Astrocyte (in vitro differentiated cells and primary cell): ENCODE data around the gene NT5DC3. TPM values are rescaled to one million over a fixed set of nuclear protein-coding genes. Genes with fewer than 3 reads are reported as not detected.

Experiments used
- DNase-seq: peaks from one replicate; pipeline ENCODE4 v3.0.0-alpha.2; 2010; ENCODE audit warnings: low read depth
- FAIRE-seq: peaks from 2 replicates; lab custom pipeline; 2011; peaks lifted over from hg19 to GRCh38; lab: Jason Lieb, UNC
- H2AFZ ChIP-seq: 2 replicates; pipeline ENCODE4 v1.6.0; 2012; ENCODE audit warnings: low read depth, low read length, inconsistent platforms
- H3K27ac ChIP-seq: 2 replicates; pipeline ENCODE4 v1.5.1; 2011; ENCODE audit warnings: low read depth, low read length, inconsistent platforms
- H3K27me3 ChIP-seq: 2 replicates; pipeline ENCODE4 v1.6.0; 2011; ENCODE audit warnings: low read length, inconsistent platforms; ENCODE audit not compliant: insufficient read depth
- H3K36me3 ChIP-seq: 2 replicates; pipeline ENCODE4 v1.5.1; 2011; ENCODE audit warnings: low read length, inconsistent platforms; ENCODE audit not compliant: insufficient read depth
- H3K4me1 ChIP-seq: 2 replicates; pipeline ENCODE4 v1.5.1; 2011; ENCODE audit warnings: low read length, inconsistent platforms; ENCODE audit not compliant: insufficient read depth
- H3K4me2 ChIP-seq: 2 replicates; pipeline ENCODE4 v1.6.0; 2012; ENCODE audit warnings: low read length, inconsistent platforms
- H3K4me3 ChIP-seq: 2 replicates; pipeline ENCODE4 v1.5.1; 2011; ENCODE audit warnings: low read depth, mild to moderate bottlenecking, low read length, inconsistent platforms; ENCODE audit not compliant: insufficient read depth
- H3K79me2 ChIP-seq: 2 replicates; pipeline ENCODE4 v1.6.0; 2012; ENCODE audit warnings: mild to moderate bottlenecking, low read length, inconsistent platforms; ENCODE audit not compliant: insufficient read depth
- H3K9ac ChIP-seq: 2 replicates; pipeline ENCODE4 v1.6.0; 2012; ENCODE audit warnings: mild to moderate bottlenecking, low read length, inconsistent platforms
- H3K9me3 ChIP-seq: 2 replicates; pipeline ENCODE4 v1.5.1; 2012; ENCODE audit warnings: low read depth, mild to moderate bottlenecking, low read length, inconsistent platforms; ENCODE audit not compliant: insufficient read depth
- H4K20me1 ChIP-seq: 2 replicates; pipeline ENCODE4 v1.6.0; 2012; ENCODE audit warnings: low read length, inconsistent platforms; ENCODE audit not compliant: insufficient read depth
- H3K27ac Mint-ChIP-seq: one replicate; pipeline ENCODE4 v1.8.0; 2021; ENCODE audit warnings: mild to moderate bottlenecking, mixed read lengths; ENCODE audit not compliant: unreplicated experiment
- H3K27me3 Mint-ChIP-seq: one replicate; pipeline ENCODE4 v1.8.0; 2021; ENCODE audit warnings: low read depth, mixed read lengths; ENCODE audit not compliant: unreplicated experiment
- H3K36me3 Mint-ChIP-seq: one replicate; pipeline ENCODE4 v1.8.0; 2021; ENCODE audit warnings: low read depth, mixed read lengths; ENCODE audit not compliant: unreplicated experiment
- H3K4me1 Mint-ChIP-seq: one replicate; pipeline ENCODE4 v1.8.0; 2021; ENCODE audit warnings: low read depth, mixed read lengths; ENCODE audit not compliant: unreplicated experiment
- H3K4me3 Mint-ChIP-seq: one replicate; pipeline ENCODE4 v1.8.0; 2021; ENCODE audit warnings: mild to moderate bottlenecking, moderate library complexity, mixed read lengths; ENCODE audit not compliant: unreplicated experiment
- H3K9me3 Mint-ChIP-seq: one replicate; pipeline ENCODE4 v1.8.0; 2021; ENCODE audit warnings: mild to moderate bottlenecking, mixed read lengths; ENCODE audit not compliant: unreplicated experiment
- EZH2 ChIP-seq: IDR thresholded peaks from 2 replicates; pipeline ENCODE4 v1.6.1; 2012; ENCODE audit warnings: mild to moderate bottlenecking, low read length, inconsistent platforms; ENCODE audit not compliant: insufficient read depth
- total RNA-seq: library from RNA; stranded (reverse); gene quantifications from 2 replicates; pipeline ENCODE4 v1.2.1, GENCODE V29; 2021
- TF ChIP-seq, protein P1 (sequence below): IDR thresholded peaks from 2 replicates; pipeline ENCODE4 v1.5.1; 2011; ENCODE audit warnings: low read depth, mild to moderate bottlenecking, inconsistent platforms, low read length, moderate library complexity; ENCODE audit not compliant: insufficient read depth

Gene NT5DC3
- total RNA-seq, 1 donor from 2014 or later: 13.6 TPM

DNA sequence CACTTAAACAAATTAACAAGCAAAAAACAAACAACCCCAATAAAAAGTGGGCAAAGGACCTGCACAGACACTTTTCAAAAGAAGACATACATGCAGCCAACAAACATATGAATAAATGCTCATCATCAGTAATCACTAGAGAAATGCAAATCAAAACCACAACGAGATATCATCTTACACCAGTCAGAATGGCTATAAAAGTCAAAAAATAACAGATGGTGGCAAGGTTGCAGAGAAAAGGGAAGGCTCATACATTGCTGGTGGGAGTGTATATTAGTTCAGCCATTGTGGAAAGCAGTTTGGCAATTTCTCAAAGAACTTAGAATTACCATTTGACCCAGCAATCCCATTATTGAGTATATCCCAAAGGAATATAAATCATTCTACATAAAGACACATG, 34.6 kb upstream of the NT5DC3 start:
- Histone ChIP-seq H3K27ac (no peak overlapping the region), H3K36me3 (no peaks in the 10 kb centered on the region), H3K4me1 (peaks cover 5% of the 10 kb centered on the region), H3K27me3 (no peaks in the 10 kb centered on the region), H4K20me1 (no peaks in the 10 kb centered on the region), H3K4me3 (no peak overlapping the region), H3K9ac (no peak overlapping the region), H3K9me3 (no peaks in the 10 kb centered on the region), H3K4me2 (no peak overlapping the region), H2AFZ (no peak overlapping the region), H3K79me2 (no peaks in the 10 kb centered on the region)
- H3K27me3 Mint-ChIP-seq: peaks cover 5% of the 10 kb centered on the region
- H3K9me3 Mint-ChIP-seq: no peaks in the 10 kb centered on the region
- FAIRE-seq (no peak), DNase-seq (no peak)
- no peak overlapping the region for H3K27ac Mint-ChIP-seq
- H3K4me1 Mint-ChIP-seq: peaks cover 3% of the 10 kb centered on the region
- no peak for TF ChIP-seq EZH2
- TF ChIP-seq, protein P1, sequence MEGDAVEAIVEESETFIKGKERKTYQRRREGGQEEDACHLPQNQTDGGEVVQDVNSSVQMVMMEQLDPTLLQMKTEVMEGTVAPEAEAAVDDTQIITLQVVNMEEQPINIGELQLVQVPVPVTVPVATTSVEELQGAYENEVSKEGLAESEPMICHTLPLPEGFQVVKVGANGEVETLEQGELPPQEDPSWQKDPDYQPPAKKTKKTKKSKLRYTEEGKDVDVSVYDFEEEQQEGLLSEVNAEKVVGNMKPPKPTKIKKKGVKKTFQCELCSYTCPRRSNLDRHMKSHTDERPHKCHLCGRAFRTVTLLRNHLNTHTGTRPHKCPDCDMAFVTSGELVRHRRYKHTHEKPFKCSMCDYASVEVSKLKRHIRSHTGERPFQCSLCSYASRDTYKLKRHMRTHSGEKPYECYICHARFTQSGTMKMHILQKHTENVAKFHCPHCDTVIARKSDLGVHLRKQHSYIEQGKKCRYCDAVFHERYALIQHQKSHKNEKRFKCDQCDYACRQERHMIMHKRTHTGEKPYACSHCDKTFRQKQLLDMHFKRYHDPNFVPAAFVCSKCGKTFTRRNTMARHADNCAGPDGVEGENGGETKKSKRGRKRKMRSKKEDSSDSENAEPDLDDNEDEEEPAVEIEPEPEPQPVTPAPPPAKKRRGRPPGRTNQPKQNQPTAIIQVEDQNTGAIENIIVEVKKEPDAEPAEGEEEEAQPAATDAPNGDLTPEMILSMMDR: no peak
- H3K36me3 Mint-ChIP-seq: no peaks in the 10 kb centered on the region
- no peak overlapping the region for H3K4me3 Mint-ChIP-seq

DNA sequence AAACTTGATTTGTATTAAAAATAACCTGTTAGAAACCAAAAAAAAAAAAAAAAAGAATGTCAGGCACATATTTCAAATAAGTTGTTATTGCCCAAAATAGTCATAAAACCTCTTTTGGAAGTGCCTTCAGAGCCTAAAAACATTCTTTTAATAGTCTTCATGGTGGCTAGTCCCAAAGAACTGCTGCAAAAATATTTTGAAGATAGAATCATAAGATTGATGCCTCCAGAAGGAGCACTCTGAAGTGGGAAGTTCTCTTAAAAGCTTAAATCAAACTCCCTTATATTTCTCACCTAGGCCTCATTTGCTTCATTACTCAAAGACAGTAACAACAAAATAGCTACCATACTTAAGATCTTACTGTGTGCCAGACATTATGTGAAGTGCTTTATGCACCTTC, 27.2 kb upstream of the NT5DC3 start:
- Histone ChIP-seq H3K27me3 (no peaks in the 10 kb centered on the region), H3K9me3 (no peaks in the 10 kb centered on the region), H3K4me2 (no peak overlapping the region), H3K4me1 (no peaks in the 10 kb centered on the region), H3K9ac (no peak overlapping the region), H2AFZ (no peak overlapping the region), H3K79me2 (no peaks in the 10 kb centered on the region), H3K4me3 (no peak overlapping the region), H3K36me3 (no peaks in the 10 kb centered on the region), H4K20me1 (no peaks in the 10 kb centered on the region), H3K27ac (no peak overlapping the region)
- Mint-ChIP-seq H3K36me3 (no peaks in the 10 kb centered on the region), H3K27ac (no peak overlapping the region), H3K27me3 (peaks cover 2% of the 10 kb centered on the region), H3K9me3 (no peaks in the 10 kb centered on the region), H3K4me1 (peaks cover 4% of the 10 kb centered on the region), H3K4me3 (no peak overlapping the region)
- DNase-seq (peak; percentile 84), FAIRE-seq (no peak)
- TF ChIP-seq, protein P1: no peak
- TF ChIP-seq EZH2: no peak

DNA sequence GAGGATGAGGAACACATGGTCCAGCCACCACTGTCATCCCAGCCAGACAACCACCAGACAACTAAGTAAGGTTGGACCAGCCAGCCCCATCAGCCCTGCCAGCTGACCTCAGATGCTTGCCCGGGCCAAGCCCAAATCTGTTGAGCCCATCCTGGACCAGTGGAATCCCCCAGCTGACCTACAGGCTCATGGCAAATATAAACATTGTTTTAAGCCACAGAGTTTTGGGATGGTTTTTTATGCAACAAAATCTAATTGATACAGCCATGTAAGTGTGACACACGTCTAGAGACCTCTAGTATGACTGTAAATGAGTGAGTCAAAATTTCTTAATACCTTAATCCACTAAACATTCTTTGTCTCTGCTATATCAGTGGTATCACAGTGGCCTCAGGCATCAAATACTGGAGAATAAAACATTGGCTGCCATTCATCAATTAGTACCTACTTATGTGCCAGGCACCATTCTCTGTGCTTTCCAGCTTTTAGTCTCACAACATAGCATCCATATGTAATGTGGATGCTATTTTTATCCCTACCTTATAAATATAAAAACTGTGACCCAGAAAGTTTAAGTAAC, 24.2 kb upstream of the NT5DC3 start:
- FAIRE-seq: no peak
- TF ChIP-seq, protein P1: no peak
- TF ChIP-seq EZH2: no peak
- Histone ChIP-seq H3K9me3 (no peaks in the 10 kb centered on the region), H3K79me2 (no peaks in the 10 kb centered on the region), H3K4me1 (no peaks in the 10 kb centered on the region), H3K4me3 (no peak overlapping the region), H3K27ac (no peak overlapping the region), H3K36me3 (no peaks in the 10 kb centered on the region), H3K9ac (no peak overlapping the region), H2AFZ (no peak overlapping the region), H3K4me2 (no peak overlapping the region), H4K20me1 (no peaks in the 10 kb centered on the region), H3K27me3 (no peaks in the 10 kb centered on the region)
- H3K4me1 Mint-ChIP-seq: peaks cover 6% of the 10 kb centered on the region
- peaks cover 2% of the 10 kb centered on the region for H3K27me3 Mint-ChIP-seq
- H3K27ac Mint-ChIP-seq: no peak overlapping the region
- DNase-seq: no peak
- H3K36me3 Mint-ChIP-seq: no peaks in the 10 kb centered on the region
- H3K9me3 Mint-ChIP-seq: no peaks in the 10 kb centered on the region
- no peak overlapping the region for H3K4me3 Mint-ChIP-seq
